SH-SY5Y (cell line): ENCODE measurements around the gene SLC1A2.

Source experiments
- GATA2 ChIP-seq: IDR thresholded peaks from 2 replicates; pipeline ENCODE4 v1.6.1; 2011; ENCODE audit warnings: mild to moderate bottlenecking, low read depth, low read length
- GATA3 ChIP-seq: IDR thresholded peaks from 2 replicates; pipeline ENCODE4 v1.6.1; 2011; ENCODE audit warnings: low read depth, mild to moderate bottlenecking, low read length, moderate library complexity

DNA sequence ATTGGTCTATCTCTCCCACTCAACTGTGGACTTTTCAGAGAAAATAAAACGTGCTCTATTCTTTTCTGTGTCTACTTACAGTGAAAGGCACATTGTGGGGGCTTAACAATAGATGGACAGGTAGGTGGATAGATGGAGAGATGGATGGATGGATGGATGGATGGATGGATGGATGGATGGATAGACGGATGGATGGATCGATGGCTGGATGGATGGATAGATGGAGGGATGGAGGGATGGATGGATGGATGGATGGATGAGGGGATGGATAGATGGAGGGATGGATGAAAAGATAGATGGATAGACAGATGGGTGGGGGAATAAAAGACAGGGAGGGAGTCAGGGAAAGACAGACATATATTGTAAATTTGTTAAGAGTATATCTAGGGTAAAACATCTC, 14.2 kb upstream of the SLC1A2 start:
- TF ChIP-seq GATA2 (no peak), GATA3 (no peak)
